GM18867 (cell line): ENCODE measurements around the gene DNAJC24.

ENCODE experiments used
- ATAC-seq: cut with Tn5 transposase; IDR thresholded peaks from one replicate; pipeline ENCODE4 v1.9.1; 2021; ENCODE audit warnings: mild to moderate bottlenecking, moderate library complexity; ENCODE audit not compliant: unreplicated experiment

The DNAJC24 gene

GRCh38 chr11:31480930-31481329 is 111.3 kb downstream of the DNAJC24 start:
- no peak for ATAC-seq
